Astrocyte (in vitro differentiated cells and primary cell): Measurements from ENCODE around the gene ISCU. TPM values are rescaled to one million over a fixed set of nuclear protein-coding genes. Genes with fewer than 3 reads are reported as not detected.

Source experiments
- DNase-seq: peaks from one replicate; pipeline ENCODE4 v3.0.0-alpha.2; 2010; ENCODE audit warnings: low read depth
- FAIRE-seq: peaks from 2 replicates; lab custom pipeline; 2011; peaks lifted over from hg19 to GRCh38; lab: Jason Lieb, UNC
- H2AFZ ChIP-seq: 2 replicates; pipeline ENCODE4 v1.6.0; 2012; ENCODE audit warnings: low read depth, low read length, inconsistent platforms
- H3K27ac ChIP-seq: 2 replicates; pipeline ENCODE4 v1.5.1; 2011; ENCODE audit warnings: low read depth, low read length, inconsistent platforms
- H3K27me3 ChIP-seq: 2 replicates; pipeline ENCODE4 v1.6.0; 2011; ENCODE audit warnings: low read length, inconsistent platforms; ENCODE audit not compliant: insufficient read depth
- H3K36me3 ChIP-seq: 2 replicates; pipeline ENCODE4 v1.5.1; 2011; ENCODE audit warnings: low read length, inconsistent platforms; ENCODE audit not compliant: insufficient read depth
- H3K4me1 ChIP-seq: 2 replicates; pipeline ENCODE4 v1.5.1; 2011; ENCODE audit warnings: low read length, inconsistent platforms; ENCODE audit not compliant: insufficient read depth
- H3K4me2 ChIP-seq: 2 replicates; pipeline ENCODE4 v1.6.0; 2012; ENCODE audit warnings: low read length, inconsistent platforms
- H3K4me3 ChIP-seq: 2 replicates; pipeline ENCODE4 v1.5.1; 2011; ENCODE audit warnings: low read depth, mild to moderate bottlenecking, low read length, inconsistent platforms; ENCODE audit not compliant: insufficient read depth
- H3K79me2 ChIP-seq: 2 replicates; pipeline ENCODE4 v1.6.0; 2012; ENCODE audit warnings: mild to moderate bottlenecking, low read length, inconsistent platforms; ENCODE audit not compliant: insufficient read depth
- H3K9ac ChIP-seq: 2 replicates; pipeline ENCODE4 v1.6.0; 2012; ENCODE audit warnings: mild to moderate bottlenecking, low read length, inconsistent platforms
- H3K9me3 ChIP-seq: 2 replicates; pipeline ENCODE4 v1.5.1; 2012; ENCODE audit warnings: low read depth, mild to moderate bottlenecking, low read length, inconsistent platforms; ENCODE audit not compliant: insufficient read depth
- H4K20me1 ChIP-seq: 2 replicates; pipeline ENCODE4 v1.6.0; 2012; ENCODE audit warnings: low read length, inconsistent platforms; ENCODE audit not compliant: insufficient read depth
- H3K27ac Mint-ChIP-seq: one replicate; pipeline ENCODE4 v1.8.0; 2021; ENCODE audit warnings: mild to moderate bottlenecking, mixed read lengths; ENCODE audit not compliant: unreplicated experiment
- H3K27me3 Mint-ChIP-seq: one replicate; pipeline ENCODE4 v1.8.0; 2021; ENCODE audit warnings: low read depth, mixed read lengths; ENCODE audit not compliant: unreplicated experiment
- H3K36me3 Mint-ChIP-seq: one replicate; pipeline ENCODE4 v1.8.0; 2021; ENCODE audit warnings: low read depth, mixed read lengths; ENCODE audit not compliant: unreplicated experiment
- H3K4me1 Mint-ChIP-seq: one replicate; pipeline ENCODE4 v1.8.0; 2021; ENCODE audit warnings: low read depth, mixed read lengths; ENCODE audit not compliant: unreplicated experiment
- H3K4me3 Mint-ChIP-seq: one replicate; pipeline ENCODE4 v1.8.0; 2021; ENCODE audit warnings: mild to moderate bottlenecking, moderate library complexity, mixed read lengths; ENCODE audit not compliant: unreplicated experiment
- H3K9me3 Mint-ChIP-seq: one replicate; pipeline ENCODE4 v1.8.0; 2021; ENCODE audit warnings: mild to moderate bottlenecking, mixed read lengths; ENCODE audit not compliant: unreplicated experiment
- CTCF ChIP-seq: IDR thresholded peaks from 2 replicates; pipeline ENCODE4 v1.5.1; 2011; ENCODE audit warnings: low read depth, mild to moderate bottlenecking, inconsistent platforms, low read length, moderate library complexity; ENCODE audit not compliant: insufficient read depth
- EZH2 ChIP-seq: IDR thresholded peaks from 2 replicates; pipeline ENCODE4 v1.6.1; 2012; ENCODE audit warnings: mild to moderate bottlenecking, low read length, inconsistent platforms; ENCODE audit not compliant: insufficient read depth
- total RNA-seq: library from RNA; stranded (reverse); gene quantifications from 2 replicates; pipeline ENCODE4 v1.2.1, GENCODE V29; 2021

The ISCU gene
- total RNA-seq, 1 donor from 2014 or later, result 124 TPM

GRCh38 chr12:108585864-108586263, 23.5 kb downstream of the ISCU start:
- Histone ChIP-seq H4K20me1 (no peaks in the 10 kb centered on the region), H2AFZ (no peak overlapping the region), H3K4me2 (no peak overlapping the region), H3K4me3 (no peak overlapping the region), H3K4me1 (no peaks in the 10 kb centered on the region), H3K9me3 (no peaks in the 10 kb centered on the region), H3K27me3 (no peaks in the 10 kb centered on the region), H3K9ac (no peak overlapping the region), H3K79me2 (no peaks in the 10 kb centered on the region), H3K27ac (no peak overlapping the region), H3K36me3 (no peaks in the 10 kb centered on the region)
- Mint-ChIP-seq H3K36me3 (no peaks in the 10 kb centered on the region), H3K4me1 (peaks cover 19% of the 10 kb centered on the region), H3K4me3 (no peak overlapping the region), H3K27ac (no peak overlapping the region), H3K27me3 (peaks cover under 1% of the 10 kb centered on the region), H3K9me3 (no peaks in the 10 kb centered on the region)
- TF ChIP-seq EZH2, result no peak
- TF ChIP-seq CTCF, result no peak
- DNase-seq, result no peak
- FAIRE-seq, result no peak

- no peaks in the 10 kb centered on the region for H3K36me3 ChIP-seq
- peaks cover 19% of the 10 kb centered on the region for H3K4me1 Mint-ChIP-seq
- H3K4me3 Mint-ChIP-seq, result no peak overlapping the region
- TF ChIP-seq EZH2 (no peak), CTCF (no peak)
- no peak overlapping the region for H3K9ac ChIP-seq
- no peak for FAIRE-seq
- no peaks in the 10 kb centered on the region for H3K79me2 ChIP-seq
- no peak for DNase-seq
- no peak overlapping the region for H2AFZ ChIP-seq
- no peaks in the 10 kb centered on the region for H3K9me3 Mint-ChIP-seq
- no peak overlapping the region for H3K27ac ChIP-seq
- H3K27ac Mint-ChIP-seq, result no peak overlapping the region
- H3K4me2 ChIP-seq, result no peak overlapping the region
- H3K27me3 ChIP-seq, result no peaks in the 10 kb centered on the region
- H4K20me1 ChIP-seq, result no peaks in the 10 kb centered on the region
- no peak overlapping the region for H3K4me3 ChIP-seq
- peaks cover 5% of the 10 kb centered on the region for H3K27me3 Mint-ChIP-seq
- no peaks in the 10 kb centered on the region for H3K36me3 Mint-ChIP-seq
- no peaks in the 10 kb centered on the region for H3K4me1 ChIP-seq
- no peaks in the 10 kb centered on the region for H3K9me3 ChIP-seq
Observed at GRCh38 chr12:108586306-108586705, 23.9 kb downstream of the ISCU start.

- TF ChIP-seq EZH2 (no peak), CTCF (no peak)
- H3K9me3 Mint-ChIP-seq, result no peaks in the 10 kb centered on the region
Observed at GRCh38 chr12:108587826-108588225, 25.4 kb downstream of the ISCU start.

More at GRCh38 chr12:108587826-108588225, 25.4 kb downstream of the ISCU start:
- H3K36me3 ChIP-seq, result no peaks in the 10 kb centered on the region
- Mint-ChIP-seq H3K27ac (no peak overlapping the region), H3K4me1 (peaks cover 19% of the 10 kb centered on the region), H3K36me3 (no peaks in the 10 kb centered on the region), H3K4me3 (no peak overlapping the region), H3K27me3 (peaks cover 5% of the 10 kb centered on the region)
- no peaks in the 10 kb centered on the region for H3K9me3 ChIP-seq
- no peaks in the 10 kb centered on the region for H3K79me2 ChIP-seq
- no peaks in the 10 kb centered on the region for H4K20me1 ChIP-seq
- H3K9ac ChIP-seq, result no peak overlapping the region
- H3K27me3 ChIP-seq, result no peaks in the 10 kb centered on the region
- DNase-seq, result no peak
- FAIRE-seq, result no peak
- H2AFZ ChIP-seq, result no peak overlapping the region
- H3K4me1 ChIP-seq, result no peaks in the 10 kb centered on the region
- no peak overlapping the region for H3K4me3 ChIP-seq
- no peak overlapping the region for H3K4me2 ChIP-seq
- H3K27ac ChIP-seq, result no peak overlapping the region
